ENCODE results near the gene FRMPD4.
"Not testable (repeated sequence)": the region's sequence is repeated elsewhere in the genome, so short reads cannot be mapped to it uniquely, and the experiment has no call there.

FRMPD4 gene

GRCh38 chrX:12443534-12444098 is 305.3 kb downstream of the FRMPD4 start:
- DNase-seq, result no peak

- peak; percentile 43 for DNase-seq
These were observed 308.2 kb downstream of the FRMPD4 start for GRCh38 chrX:12446342-12447075.

- peak; percentile 82 for DNase-seq
These were observed 309.3 kb downstream of the FRMPD4 start for GRCh38 chrX:12447448-12448064.

GRCh38 chrX:12452268-12452667 is 314.0 kb downstream of the FRMPD4 start:
- no peak for DNase-seq

- DNase-seq, result no peak
These were observed 322.7 kb downstream of the FRMPD4 start for GRCh38 chrX:12460929-12461328.

GRCh38 chrX:12463052-12463451 is 324.8 kb downstream of the FRMPD4 start:
- no peak for DNase-seq

GRCh38 chrX:12463873-12464272 is 325.6 kb downstream of the FRMPD4 start:
- no peak for DNase-seq

GRCh38 chrX:12467321-12467720 is 329.0 kb downstream of the FRMPD4 start:
- DNase-seq, result no peak

- DNase-seq, result no peak
These were observed 331.0 kb downstream of the FRMPD4 start for GRCh38 chrX:12469296-12469695.

GRCh38 chrX:12471061-12471460 is 332.8 kb downstream of the FRMPD4 start:
- DNase-seq, result no peak

GRCh38 chrX:12480956-12481355 is 342.7 kb downstream of the FRMPD4 start:
- DNase-seq, result peak; percentile 5

GRCh38 chrX:12488220-12488619 is 349.9 kb downstream of the FRMPD4 start:
- DNase-seq, result no peak

- no peak for DNase-seq
These were observed 350.5 kb downstream of the FRMPD4 start for GRCh38 chrX:12488771-12489170.

GRCh38 chrX:12489341-12489740 is 351.1 kb downstream of the FRMPD4 start:
- no peak for DNase-seq

GRCh38 chrX:12494400-12495138 is 356.3 kb downstream of the FRMPD4 start:
- no peak for DNase-seq

- no peak for DNase-seq
These were observed 358.1 kb downstream of the FRMPD4 start for GRCh38 chrX:12496343-12496742.

- no peak for DNase-seq
These were observed 359.7 kb downstream of the FRMPD4 start for GRCh38 chrX:12497832-12498591.

- DNase-seq, result no peak
These were observed 366.9 kb downstream of the FRMPD4 start for GRCh38 chrX:12505127-12505526.

GRCh38 chrX:12515384-12515783 is 377.1 kb downstream of the FRMPD4 start:
- DNase-seq, result not testable (repeated sequence)

- no peak for DNase-seq
These were observed 388.0 kb downstream of the FRMPD4 start for GRCh38 chrX:12526306-12526705.

- not testable (repeated sequence) for DNase-seq
These were observed 399.8 kb downstream of the FRMPD4 start for GRCh38 chrX:12538096-12538495.

- not testable (repeated sequence) for DNase-seq
These were observed 404.0 kb downstream of the FRMPD4 start for GRCh38 chrX:12542251-12542650.

- no peak for DNase-seq
These were observed 410.1 kb downstream of the FRMPD4 start for GRCh38 chrX:12548341-12548740.

Measured in fibroblast of skin of back (primary cell).